GM21526 (cell line): ENCODE measurements around the gene OLR1.
"Not testable (repeated sequence)": the region's sequence is repeated elsewhere in the genome, so short reads cannot be mapped to it uniquely, and the experiment has no call there.

Experiments used
- ATAC-seq: cut with Tn5 transposase; IDR thresholded peaks from one replicate; pipeline ENCODE4 v1.9.1; 2021; ENCODE audit warnings: moderate library complexity; ENCODE audit not compliant: unreplicated experiment, low FRiP score

OLR1 gene

DNA sequence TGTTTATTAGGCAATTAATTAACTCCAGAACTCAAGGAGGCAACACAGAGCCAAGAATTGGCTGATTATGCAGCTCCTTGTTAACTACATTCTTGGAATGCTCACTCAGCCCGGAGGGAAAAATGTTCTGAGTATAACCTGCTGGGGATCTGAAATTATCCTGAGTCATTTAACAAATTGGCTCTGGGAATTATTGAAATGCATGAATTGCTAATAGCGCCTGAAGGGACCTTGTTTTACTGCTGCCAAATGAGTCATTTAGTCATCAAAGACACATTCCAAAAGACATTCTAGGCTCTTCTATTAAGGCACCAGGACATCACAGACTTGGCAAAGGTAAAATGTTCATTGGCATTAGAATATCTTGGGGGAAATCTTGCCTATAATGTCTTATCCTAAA is 19.9 kb upstream of the OLR1 start:
- no peak for ATAC-seq

- peak; percentile 90 for ATAC-seq
These were observed 18.8 kb upstream of the OLR1 start for GRCh38 chr12:10190558-10191388.

- no peak for ATAC-seq
These were observed 17.7 kb upstream of the OLR1 start for GRCh38 chr12:10189653-10190052.

DNA sequence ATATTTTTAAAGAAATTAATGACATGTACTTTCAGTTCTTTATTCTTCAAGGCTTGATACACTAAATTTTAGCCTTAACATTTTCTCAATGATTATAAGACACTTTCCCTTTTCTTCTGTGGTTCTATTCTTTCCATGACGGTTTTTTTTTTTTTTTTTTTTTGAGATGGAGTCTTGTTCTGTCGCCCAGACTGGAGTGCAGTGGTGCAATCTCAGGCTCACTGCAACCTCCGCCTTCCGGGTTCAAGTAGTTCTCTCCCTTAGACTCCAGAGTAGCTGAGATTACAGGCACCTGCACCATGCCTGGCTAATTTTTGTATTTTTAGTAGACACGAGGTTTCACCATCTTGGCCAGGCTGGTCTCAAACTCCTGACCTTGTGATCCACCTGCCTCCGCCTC is 15.0 kb upstream of the OLR1 start:
- not testable (repeated sequence) for ATAC-seq

DNA sequence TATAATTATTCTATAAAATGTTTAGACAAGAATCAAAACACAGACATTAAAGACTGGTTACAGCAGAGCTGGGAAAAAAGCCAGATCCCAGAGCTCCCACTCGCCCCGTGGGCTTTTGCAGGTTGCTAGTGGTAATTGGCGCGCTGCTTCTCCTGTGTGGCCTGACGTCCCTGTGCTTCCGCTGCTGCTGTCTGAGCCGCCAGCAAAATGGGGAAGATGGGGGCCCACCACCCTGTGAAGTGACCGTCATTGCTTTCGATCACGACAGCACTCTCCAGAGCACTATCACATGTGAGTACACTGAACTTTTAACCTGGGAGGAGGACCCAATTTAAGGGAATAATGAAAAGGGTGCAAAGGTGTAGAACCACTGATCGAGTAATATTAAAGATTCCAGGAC is 14.4 kb upstream of the OLR1 start:
- ATAC-seq = no peak

DNA sequence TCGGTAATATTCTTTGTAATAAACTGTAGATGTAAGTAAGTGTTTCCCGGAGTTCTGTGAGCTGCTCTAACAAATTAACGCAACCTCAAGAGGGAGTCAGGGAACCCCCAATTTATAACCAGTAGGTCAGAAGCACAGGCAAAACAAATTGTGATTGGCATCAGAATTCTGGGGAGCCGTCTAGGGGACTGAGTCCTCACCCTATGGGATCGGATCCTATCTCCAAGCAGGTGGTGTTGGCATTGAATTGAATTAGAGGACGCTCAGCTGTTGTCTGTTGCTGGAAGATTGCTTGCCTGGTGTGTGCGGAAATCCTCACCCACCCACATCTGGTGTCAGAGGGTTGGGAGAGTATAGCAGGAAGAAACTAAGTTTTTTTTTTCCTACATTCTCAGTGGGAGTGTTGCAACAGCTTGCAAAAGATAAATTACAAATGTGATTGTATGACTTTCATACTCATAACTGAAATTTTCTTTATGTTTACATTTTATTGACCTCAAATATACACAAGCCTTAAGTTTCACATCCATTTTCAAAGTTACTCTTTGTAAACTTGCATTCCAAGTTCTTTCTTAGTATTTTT is 12.4 kb upstream of the OLR1 start:
- ATAC-seq = no peak

DNA sequence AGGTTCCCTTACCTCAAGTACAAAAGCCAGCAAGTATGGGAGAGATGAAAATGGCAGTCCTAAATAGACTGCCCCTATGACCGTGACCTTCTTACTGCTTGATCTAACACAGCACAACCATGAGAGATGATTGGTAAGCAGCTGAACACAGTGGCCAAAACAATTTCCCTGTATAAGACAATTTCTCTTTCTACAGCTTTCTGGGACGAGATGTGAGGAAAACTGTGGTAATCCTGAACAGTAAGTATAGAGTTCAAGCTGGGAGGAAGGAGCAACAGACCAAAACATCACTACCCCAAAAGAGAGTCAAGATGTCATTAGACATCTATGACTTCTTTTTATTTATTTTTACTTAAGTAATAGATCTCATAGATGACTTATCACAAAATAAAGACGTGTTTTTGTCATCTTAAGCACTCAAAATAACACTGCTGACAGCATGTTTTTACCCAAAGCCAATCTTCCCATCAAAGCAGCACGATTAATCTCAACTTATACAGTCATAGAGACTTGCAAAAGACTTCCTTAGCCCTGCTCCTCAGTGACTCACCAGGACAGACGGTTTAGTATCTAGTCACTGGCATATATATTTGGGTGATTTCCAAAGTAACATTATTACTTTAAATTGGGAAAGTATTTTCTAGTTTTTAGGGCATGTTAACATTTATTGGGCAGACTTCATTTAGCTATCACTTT is 10.6 kb upstream of the OLR1 start:
- no peak for ATAC-seq

DNA sequence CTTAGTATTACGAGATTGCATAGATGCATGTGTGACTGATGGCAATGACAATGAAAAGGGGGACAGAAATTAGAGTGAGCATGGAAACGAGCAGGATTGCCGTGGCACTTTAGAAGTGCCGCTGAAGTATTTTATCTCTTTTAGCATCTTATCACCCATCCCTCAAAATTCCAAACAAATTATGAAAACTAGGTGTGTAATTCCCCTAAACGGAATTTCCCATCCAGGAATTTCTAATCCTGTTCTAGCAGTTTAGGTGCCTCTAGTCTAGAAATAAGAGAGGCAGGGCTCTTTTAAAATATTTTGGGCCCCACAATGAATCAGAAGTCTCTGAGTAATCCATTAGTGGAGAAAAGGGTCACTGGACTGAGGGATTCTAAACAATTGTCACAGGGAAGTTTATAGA is 7.8 kb upstream of the OLR1 start:
- ATAC-seq = no peak

DNA sequence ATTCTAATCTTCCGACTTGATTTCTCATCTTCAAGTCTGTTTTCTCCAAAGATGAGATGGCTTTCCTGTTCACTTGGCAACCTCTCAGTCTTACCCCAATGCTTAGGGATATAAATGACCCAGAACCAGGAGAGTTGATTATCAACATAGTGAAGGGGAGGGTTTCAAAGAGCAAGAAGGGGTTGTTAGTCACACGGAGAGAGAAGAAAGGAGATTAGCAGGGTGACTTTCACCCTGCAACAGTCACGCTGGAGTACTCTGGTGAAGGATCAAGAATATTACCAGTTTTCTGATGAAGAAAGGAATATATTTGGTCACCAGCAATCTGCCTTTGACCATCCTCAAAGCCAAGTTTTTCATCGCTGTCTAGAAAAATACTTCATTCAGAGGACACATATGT is 6.9 kb upstream of the OLR1 start, which contains the start of gene TMEM52B:
Gene TMEM52B, plus strand, starts transcription at position 212 of the 400 bp plus-strand sequence. CDS start 543 bp downstream, outside the sequence.
- ATAC-seq = no peak

DNA sequence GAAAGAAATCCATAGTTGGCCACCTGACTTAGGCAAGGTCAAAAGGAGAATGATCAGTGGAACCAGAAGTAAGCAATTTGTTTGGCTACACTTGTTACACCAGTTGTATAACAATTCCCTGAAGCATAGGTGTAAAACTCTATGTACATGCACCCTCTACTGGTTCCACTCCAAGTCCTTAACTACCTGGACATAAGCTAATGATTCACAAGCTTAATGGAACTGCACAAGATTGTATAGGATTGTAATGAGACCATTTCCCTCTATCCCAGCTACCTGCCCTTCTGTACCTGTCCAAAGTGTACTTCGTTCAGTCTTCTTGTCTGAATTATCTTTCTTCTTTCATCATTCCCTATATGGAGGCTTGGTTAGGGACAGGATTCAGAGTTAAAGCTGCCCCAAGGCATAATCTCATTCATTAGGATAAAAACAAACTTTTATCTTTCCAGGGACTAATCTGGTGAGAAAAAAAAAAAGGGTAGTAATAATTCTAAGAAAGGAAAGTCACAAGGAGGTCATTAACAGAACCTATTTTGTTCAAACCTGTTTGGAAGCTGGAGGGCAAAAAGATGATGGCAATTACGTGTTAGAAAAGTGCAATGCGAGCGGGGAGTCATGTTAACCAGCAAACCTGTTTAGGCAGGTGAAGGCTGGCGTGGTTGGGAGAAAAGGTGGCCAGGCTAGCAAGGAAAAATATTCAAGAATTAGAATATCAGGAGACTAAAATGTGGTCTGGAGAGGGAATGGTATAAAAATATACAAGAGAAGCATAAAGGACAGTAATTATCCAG is 4.1 kb upstream of the OLR1 start:
- no peak for ATAC-seq

- ATAC-seq = no peak
These were observed 3.2 kb upstream of the OLR1 start for GRCh38 chr12:10174986-10175614.

GRCh38 chr12:10170216-10170615 is 1.7 kb downstream of the OLR1 start:
- no peak for ATAC-seq

GRCh38 chr12:10169104-10169503 is 2.8 kb downstream of the OLR1 start:
- ATAC-seq = no peak

DNA sequence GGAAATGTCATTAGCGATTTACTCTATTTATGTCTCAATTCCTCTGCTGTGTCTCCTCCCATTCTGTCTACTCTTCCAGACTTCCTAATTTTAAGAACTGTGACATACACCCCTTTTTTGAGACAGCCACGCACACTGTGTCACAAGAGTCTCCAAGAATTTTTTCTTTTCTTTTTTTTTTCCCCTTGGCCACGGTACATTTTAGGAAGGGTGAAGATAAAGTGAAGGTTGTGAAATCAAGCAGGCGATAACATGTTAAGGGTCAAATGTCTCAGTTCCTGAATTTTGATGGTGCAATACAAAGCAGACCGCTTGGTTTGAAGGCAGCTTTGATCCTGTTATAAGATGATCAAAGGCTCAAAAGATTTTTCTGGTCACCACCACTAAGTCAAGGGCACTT is 4.3 kb downstream of the OLR1 start:
- no peak for ATAC-seq

DNA sequence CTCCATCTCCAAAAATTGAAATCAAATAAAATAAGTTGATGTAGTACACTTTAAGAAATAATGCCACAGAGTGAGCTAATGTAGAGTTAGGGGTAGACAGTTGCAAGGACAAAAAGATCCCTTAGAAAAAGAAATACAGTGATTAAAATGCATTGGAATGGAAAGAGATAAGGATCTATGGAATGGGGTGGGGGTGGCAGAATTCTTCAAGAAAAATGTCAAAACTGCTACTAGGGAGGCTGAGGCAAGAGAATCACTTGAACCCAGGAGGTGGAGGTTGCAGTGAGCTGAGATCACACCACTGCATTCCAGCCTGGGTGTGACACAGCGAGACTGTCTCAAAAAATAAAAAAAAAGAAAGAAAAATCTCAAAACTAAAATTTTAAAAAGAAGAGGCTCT is 6.5 kb downstream of the OLR1 start:
- no peak for ATAC-seq

DNA sequence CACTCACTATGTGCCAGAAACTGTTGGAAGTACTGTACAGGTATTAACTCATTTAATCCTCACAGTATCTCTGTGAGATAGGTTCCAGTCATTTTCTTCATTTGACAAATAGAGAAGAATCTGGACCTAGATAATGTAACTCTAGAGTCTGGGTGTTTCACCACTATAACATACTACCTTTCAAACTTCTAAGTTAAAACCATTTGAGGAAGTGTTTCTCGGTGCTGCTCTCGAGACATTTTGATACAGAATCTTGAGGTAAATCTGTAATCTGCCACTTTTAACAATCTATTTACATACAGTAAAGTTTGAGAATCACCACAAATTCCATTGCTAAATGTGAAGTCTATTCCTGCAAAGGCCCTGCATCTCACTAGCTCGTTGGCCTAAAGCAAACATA is 8.8 kb downstream of the OLR1 start:
- ATAC-seq = no peak

GRCh38 chr12:10160617-10161385 is 11.1 kb downstream of the OLR1 start:
- no peak for ATAC-seq

DNA sequence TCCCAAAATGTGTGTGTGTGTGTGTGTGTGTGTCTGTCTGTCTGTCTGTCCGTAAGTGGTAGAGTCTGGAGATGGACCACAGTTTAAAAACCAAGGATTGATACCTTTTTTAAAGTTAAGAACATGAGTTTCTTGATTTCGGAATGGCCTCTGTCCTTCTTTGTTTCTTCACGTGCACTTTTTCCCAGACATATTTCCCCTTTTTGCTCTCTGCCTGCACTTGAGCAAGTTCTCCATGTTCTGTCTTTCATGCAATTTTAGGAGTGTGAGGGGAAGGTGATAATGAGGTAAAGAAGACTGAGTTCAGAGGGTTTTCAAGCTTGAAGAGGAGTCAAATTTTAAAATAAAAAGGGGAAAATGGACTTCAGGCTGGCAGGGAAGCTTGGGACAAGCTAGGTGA is 12.7 kb downstream of the OLR1 start:
- ATAC-seq = no peak

GRCh38 chr12:10158406-10158805 is 13.5 kb downstream of the OLR1 start:
- ATAC-seq = no peak

- ATAC-seq = no peak
These were observed 16.0 kb downstream of the OLR1 start for GRCh38 chr12:10155966-10156365.
